A549 (cell line): ENCODE measurements around the gene C11orf65.

Experiments used
- SMC3 ChIP-seq: fragments of >200 bp; sonication (Bioruptor Twin); formaldehyde crosslinking; IDR thresholded peaks from 3 replicates; pipeline ENCODE4 v1.6.1; 2018; ENCODE audit warnings: inconsistent platforms
- TF ChIP-seq, protein P1 (sequence below): fragments of >200 bp; sonication (Bioruptor Twin); formaldehyde crosslinking; IDR thresholded peaks from 3 replicates; pipeline ENCODE4 v1.5.1; 2016
- TF ChIP-seq, protein P2 (sequence below): fragments of 200-600 bp; sonication (generic); IDR thresholded peaks from 2 replicates; pipeline ENCODE4 v1.6.1; 2016; ENCODE audit warnings: antibody characterized with exemption, mild to moderate bottlenecking, moderate library complexity
- TF ChIP-seq, protein P3 (sequence below): IDR thresholded peaks from 2 replicates; pipeline ENCODE4 v1.6.1; 2012; ENCODE audit warnings: low read depth, borderline replicate concordance

DNA sequence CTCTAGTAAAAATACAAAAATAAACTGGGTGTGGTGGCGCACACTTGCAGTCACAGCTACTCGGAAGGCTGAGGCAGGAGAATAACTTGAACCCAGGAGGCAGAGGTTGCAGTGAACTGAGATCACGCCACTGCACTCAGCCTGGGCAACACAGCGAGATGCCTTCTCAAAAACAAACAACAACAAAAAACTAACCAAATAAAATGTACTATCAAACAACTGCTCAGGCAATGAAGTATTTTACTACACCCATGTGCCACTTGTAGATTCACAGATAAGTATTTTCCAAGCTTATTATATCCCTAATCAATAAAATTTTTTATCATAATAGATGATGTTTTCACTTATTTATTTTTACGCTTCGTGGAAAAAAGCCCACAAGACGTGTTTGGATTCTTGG lies 924 bp downstream of the C11orf65 start:
- TF ChIP-seq, protein P1, sequence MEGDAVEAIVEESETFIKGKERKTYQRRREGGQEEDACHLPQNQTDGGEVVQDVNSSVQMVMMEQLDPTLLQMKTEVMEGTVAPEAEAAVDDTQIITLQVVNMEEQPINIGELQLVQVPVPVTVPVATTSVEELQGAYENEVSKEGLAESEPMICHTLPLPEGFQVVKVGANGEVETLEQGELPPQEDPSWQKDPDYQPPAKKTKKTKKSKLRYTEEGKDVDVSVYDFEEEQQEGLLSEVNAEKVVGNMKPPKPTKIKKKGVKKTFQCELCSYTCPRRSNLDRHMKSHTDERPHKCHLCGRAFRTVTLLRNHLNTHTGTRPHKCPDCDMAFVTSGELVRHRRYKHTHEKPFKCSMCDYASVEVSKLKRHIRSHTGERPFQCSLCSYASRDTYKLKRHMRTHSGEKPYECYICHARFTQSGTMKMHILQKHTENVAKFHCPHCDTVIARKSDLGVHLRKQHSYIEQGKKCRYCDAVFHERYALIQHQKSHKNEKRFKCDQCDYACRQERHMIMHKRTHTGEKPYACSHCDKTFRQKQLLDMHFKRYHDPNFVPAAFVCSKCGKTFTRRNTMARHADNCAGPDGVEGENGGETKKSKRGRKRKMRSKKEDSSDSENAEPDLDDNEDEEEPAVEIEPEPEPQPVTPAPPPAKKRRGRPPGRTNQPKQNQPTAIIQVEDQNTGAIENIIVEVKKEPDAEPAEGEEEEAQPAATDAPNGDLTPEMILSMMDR, result no peak
- TF ChIP-seq, protein P2, sequence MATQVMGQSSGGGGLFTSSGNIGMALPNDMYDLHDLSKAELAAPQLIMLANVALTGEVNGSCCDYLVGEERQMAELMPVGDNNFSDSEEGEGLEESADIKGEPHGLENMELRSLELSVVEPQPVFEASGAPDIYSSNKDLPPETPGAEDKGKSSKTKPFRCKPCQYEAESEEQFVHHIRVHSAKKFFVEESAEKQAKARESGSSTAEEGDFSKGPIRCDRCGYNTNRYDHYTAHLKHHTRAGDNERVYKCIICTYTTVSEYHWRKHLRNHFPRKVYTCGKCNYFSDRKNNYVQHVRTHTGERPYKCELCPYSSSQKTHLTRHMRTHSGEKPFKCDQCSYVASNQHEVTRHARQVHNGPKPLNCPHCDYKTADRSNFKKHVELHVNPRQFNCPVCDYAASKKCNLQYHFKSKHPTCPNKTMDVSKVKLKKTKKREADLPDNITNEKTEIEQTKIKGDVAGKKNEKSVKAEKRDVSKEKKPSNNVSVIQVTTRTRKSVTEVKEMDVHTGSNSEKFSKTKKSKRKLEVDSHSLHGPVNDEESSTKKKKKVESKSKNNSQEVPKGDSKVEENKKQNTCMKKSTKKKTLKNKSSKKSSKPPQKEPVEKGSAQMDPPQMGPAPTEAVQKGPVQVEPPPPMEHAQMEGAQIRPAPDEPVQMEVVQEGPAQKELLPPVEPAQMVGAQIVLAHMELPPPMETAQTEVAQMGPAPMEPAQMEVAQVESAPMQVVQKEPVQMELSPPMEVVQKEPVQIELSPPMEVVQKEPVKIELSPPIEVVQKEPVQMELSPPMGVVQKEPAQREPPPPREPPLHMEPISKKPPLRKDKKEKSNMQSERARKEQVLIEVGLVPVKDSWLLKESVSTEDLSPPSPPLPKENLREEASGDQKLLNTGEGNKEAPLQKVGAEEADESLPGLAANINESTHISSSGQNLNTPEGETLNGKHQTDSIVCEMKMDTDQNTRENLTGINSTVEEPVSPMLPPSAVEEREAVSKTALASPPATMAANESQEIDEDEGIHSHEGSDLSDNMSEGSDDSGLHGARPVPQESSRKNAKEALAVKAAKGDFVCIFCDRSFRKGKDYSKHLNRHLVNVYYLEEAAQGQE, result no peak
- TF ChIP-seq, protein P3, sequence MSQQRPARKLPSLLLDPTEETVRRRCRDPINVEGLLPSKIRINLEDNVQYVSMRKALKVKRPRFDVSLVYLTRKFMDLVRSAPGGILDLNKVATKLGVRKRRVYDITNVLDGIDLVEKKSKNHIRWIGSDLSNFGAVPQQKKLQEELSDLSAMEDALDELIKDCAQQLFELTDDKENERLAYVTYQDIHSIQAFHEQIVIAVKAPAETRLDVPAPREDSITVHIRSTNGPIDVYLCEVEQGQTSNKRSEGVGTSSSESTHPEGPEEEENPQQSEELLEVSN, result no peak
- TF ChIP-seq SMC3, result no peak
